Measurements from ENCODE around the gene KRT74.

GRCh38 chr12:52579468-52580465, 6.1 kb upstream of the KRT74 start:
- TF ChIP-seq EZH2phosphoT487 (IDR thresholded peaks at IDR 0.05; ENCODE audit: insufficient read depth, low read depth) (no peak), EZH2 (IDR thresholded peaks at IDR 0.05; ENCODE audit: insufficient read depth, poor library complexity, severe bottlenecking) (no peak)
